HCT116 (cell line): Measurements from ENCODE around the gene TEKT2.

Experiments
- POLR2A ChIP-seq: IDR thresholded peaks from 2 replicates; pipeline ENCODE4 v1.7.0; 2011; ENCODE audit warnings: borderline replicate concordance; ENCODE audit not compliant: insufficient read depth, insufficient read length; ENCODE audit errors: extremely low read depth
- SP1 ChIP-seq: IDR thresholded peaks from 2 replicates; pipeline ENCODE4 v1.6.1; 2012; ENCODE audit warnings: low read depth
- TCF7L2 ChIP-seq: IDR thresholded peaks from 2 replicates; pipeline ENCODE4 v1.7.0; 2011; ENCODE audit warnings: borderline replicate concordance, inconsistent platforms; ENCODE audit not compliant: insufficient read depth, insufficient read length; ENCODE audit errors: extremely low read depth

- TF ChIP-seq TCF7L2 = no peak
- no peak for TF ChIP-seq POLR2A
- no peak for TF ChIP-seq SP1
Measured at GRCh38 chr1:36119456-36119855, 35.6 kb downstream of the TEKT2 start.
